K562 (cell line): ENCODE measurements around the gene VPS35. TPM values are rescaled to one million over a fixed set of nuclear protein-coding genes. Genes with fewer than 3 reads are reported as not detected.

ENCODE experiments used
- ARHGAP35 ChIP-seq: fragments of 450-650 bp; IDR thresholded peaks from 2 replicates; pipeline ENCODE4 v1.6.1; 2018; ENCODE audit not compliant: partially characterized antibody
- BRCA1 ChIP-seq, 2 experiments: fragments of 450-650 bp in 1 of 2; sonication (generic) in 1 of 2; formaldehyde crosslinking in 1 of 2; IDR thresholded peaks; 2 replicates each; pipeline versions ENCODE4 v1.5.0 to v1.6.1; 2017 to 2020; ENCODE audit warnings: mild to moderate bottlenecking in 1 of 2, missing genetic modification reagents in 1 of 2
- DDX20 ChIP-seq: fragments of 450-650 bp; IDR thresholded peaks from 2 replicates; pipeline ENCODE4 v1.6.1; 2016; ENCODE audit warnings: missing genetic modification characterization, low read depth, mild to moderate bottlenecking, missing compliant biosample characterization, moderate library complexity
- DNMT1 ChIP-seq: fragments of 450-650 bp; IDR thresholded peaks from 2 replicates; pipeline ENCODE4 v1.6.1; 2016; ENCODE audit warnings: antibody characterized with exemption, mild to moderate bottlenecking
- HMG20A ChIP-seq: fragments of 450-650 bp; formaldehyde crosslinking; conservative IDR thresholded peaks from 2 replicates; pipeline ENCODE4 v1.4.0; 2020; ENCODE audit warnings: mild to moderate bottlenecking, mixed read lengths
- JUN ChIP-seq, 2 experiments: sonication (generic) in 1 of 2; formaldehyde crosslinking in 1 of 2; IDR thresholded peaks; 2 replicates each; pipeline versions ENCODE4 v1.6.1 to v1.8.0; 2012 to 2022; ENCODE audit warnings: borderline replicate concordance in 2 of 2, mild to moderate bottlenecking in 2 of 2, improper control_type of control experiment in 1 of 2, low read depth in 1 of 2, low read length in 1 of 2, missing genetic modification reagents in 1 of 2
- KLF6 ChIP-seq: fragments of 250-450 bp; sonication (Bioruptor Pico); IDR thresholded peaks from 2 replicates; pipeline ENCODE4 v1.4.0; 2020; ENCODE audit warnings: mild to moderate bottlenecking, moderate library complexity, borderline replicate concordance
- MEF2D ChIP-seq: conservative IDR thresholded peaks from 2 replicates; pipeline ENCODE4 v1.6.1; 2016; ENCODE audit warnings: low read depth, missing genetic modification characterization, missing compliant biosample characterization
- MTA3 ChIP-seq: fragments of 450-650 bp; formaldehyde crosslinking; IDR thresholded peaks from 2 replicates; pipeline ENCODE4 v1.6.1; 2017; ENCODE audit warnings: mild to moderate bottlenecking, borderline replicate concordance
- NFATC3 ChIP-seq: fragments of 450-650 bp; IDR thresholded peaks from 2 replicates; pipeline ENCODE4 v1.6.1; 2017; ENCODE audit warnings: mild to moderate bottlenecking
- NFE2 ChIP-seq: IDR thresholded peaks from 2 replicates; pipeline ENCODE4 v1.6.1; 2014; ENCODE audit warnings: antibody characterized with exemption, low read depth
- NFIC ChIP-seq: fragments of 450-650 bp; IDR thresholded peaks from 2 replicates; pipeline ENCODE4 v1.6.1; 2017; ENCODE audit warnings: mild to moderate bottlenecking, inconsistent platforms
- NR2C1 ChIP-seq, 2 experiments: fragments of 450-650 bp; IDR thresholded peaks; 2 replicates each; pipeline ENCODE4 v1.6.1; 2017; ENCODE audit warnings: mild to moderate bottlenecking in 2 of 2, antibody characterized with exemption in 1 of 2, inconsistent platforms in 1 of 2, missing compliant biosample characterization in 1 of 2, missing genetic modification characterization in 1 of 2
- PHB2 ChIP-seq: fragments of 450-650 bp; IDR thresholded peaks from 2 replicates; pipeline ENCODE4 v1.6.1; 2017; ENCODE audit warnings: low read depth
- POLR2H ChIP-seq: IDR thresholded peaks from 2 replicates; pipeline ENCODE4 v1.6.1; 2016; ENCODE audit warnings: missing genetic modification characterization, low read depth, mild to moderate bottlenecking, control low read depth, missing compliant biosample characterization, moderate library complexity
- PPARD ChIP-seq: fragments of 250-450 bp; sonication (Bioruptor Pico); IDR thresholded peaks from 2 replicates; pipeline ENCODE4 v1.8.0; 2022; ENCODE audit warnings: inconsistent platforms, mild to moderate bottlenecking, moderate library complexity
- RBM34 ChIP-seq: fragments of 200-400 bp; formaldehyde crosslinking; IDR thresholded peaks from 2 replicates; pipeline ENCODE4 v1.6.1; 2018; ENCODE audit warnings: low read length, borderline replicate concordance; ENCODE audit not compliant: insufficient read depth
- SIX5 ChIP-seq, 2 experiments: IDR thresholded peaks; 2 replicates each; pipeline ENCODE4 v1.6.1; 2011; ENCODE audit warnings: low read length in 2 of 2, borderline replicate concordance in 1 of 2, low read depth in 1 of 2, mild to moderate bottlenecking in 1 of 2, moderate library complexity in 1 of 2; ENCODE audit not compliant: insufficient read depth in 1 of 2
- SREBF1 ChIP-seq: fragments of 150-350 bp; IDR thresholded peaks from 2 replicates; pipeline ENCODE4 v1.6.1; 2014; ENCODE audit warnings: antibody characterized with exemption, low read depth, low read length, borderline replicate concordance
- TAF7 ChIP-seq: fragments of 450-650 bp; IDR thresholded peaks from 2 replicates; pipeline ENCODE4 v1.6.1; 2016; ENCODE audit warnings: missing genetic modification characterization, missing compliant biosample characterization
- TAF9B ChIP-seq: fragments of 450-650 bp; IDR thresholded peaks from 2 replicates; pipeline ENCODE4 v1.6.1; 2018; ENCODE audit warnings: mild to moderate bottlenecking; ENCODE audit not compliant: partially characterized antibody
- TEAD2 ChIP-seq: fragments of 450-650 bp; IDR thresholded peaks from 2 replicates; pipeline ENCODE4 v1.6.1; 2016; ENCODE audit warnings: missing genetic modification characterization, control low read depth, missing compliant biosample characterization
- ZBTB8A ChIP-seq: fragments of 450-650 bp; IDR thresholded peaks from 2 replicates; pipeline ENCODE4 v1.6.1; 2018; ENCODE audit warnings: mild to moderate bottlenecking, moderate library complexity; ENCODE audit not compliant: partially characterized antibody
- ZFPM2 ChIP-seq: fragments of 250-450 bp; sonication (Bioruptor Pico); IDR thresholded peaks from 2 replicates; pipeline ENCODE4 v1.5.1; 2022; ENCODE audit warnings: mild to moderate bottlenecking
- ZNF174 ChIP-seq: fragments of 250-450 bp; sonication (Bioruptor Pico); IDR thresholded peaks from 2 replicates; pipeline ENCODE4 v1.4.0; 2020; ENCODE audit warnings: mild to moderate bottlenecking
- ZNF766 ChIP-seq: fragments of 200-800 bp; sonication (Bioruptor generic); conservative IDR thresholded peaks from 2 replicates; pipeline ENCODE4 v1.6.1; 2016; ENCODE audit warnings: missing genetic modification characterization, missing compliant biosample characterization
- polyA plus RNA-seq, 8 experiments: library from polyadenylated mRNA; depleted of rRNA in 4 of 8; stranded (reverse) in 5 of 8; unstranded in 3 of 8; fragments of >200 nt; fragmentation: Nextera tagmentation in 2 of 8; fragmentation: Illumina TruSeq in 1 of 8; extraction: Ambion mirVana in 2 of 8; extraction: Trizol in 1 of 8; gene quantifications; 2 replicates each; pipeline versions ENCODE4 v1.2.1 to v1.2.3, GENCODE V29; 2011 to 2014; ENCODE audit warnings: inconsistent platforms in 1 of 8, missing spikeins in 1 of 8
- total RNA-seq, 7 experiments: library from RNA; depleted of rRNA in 6 of 7; stranded (reverse); fragments of >200 nt in 6 of 7; fragmentation: Illumina TruSeq in 2 of 7; extraction: Trizol in 2 of 7; gene quantifications; 2 replicates each; pipeline versions ENCODE4 v1.2.1 to v1.2.3, GENCODE V29; 2011 to 2021; ENCODE audit warnings: low replicate concordance in 1 of 7
- TF ChIP-seq, protein P1 (sequence below): fragments of 450-650 bp; formaldehyde crosslinking; IDR thresholded peaks from 2 replicates; pipeline ENCODE4 v1.4.0; 2020; ENCODE audit warnings: mild to moderate bottlenecking, moderate library complexity
- TF ChIP-seq, protein P2 (sequence below): fragments of 250-450 bp; sonication (Bioruptor Pico); IDR thresholded peaks from 2 replicates; pipeline ENCODE4 v1.5.0; 2021

VPS35 gene
- total and polyA plus RNA-seq, 9 of the 15 experiments (the other 6 are each of a cell fraction or from before 2014, with no cell fraction given) = 32.7 to 131 (median 66.2) TPM

DNA sequence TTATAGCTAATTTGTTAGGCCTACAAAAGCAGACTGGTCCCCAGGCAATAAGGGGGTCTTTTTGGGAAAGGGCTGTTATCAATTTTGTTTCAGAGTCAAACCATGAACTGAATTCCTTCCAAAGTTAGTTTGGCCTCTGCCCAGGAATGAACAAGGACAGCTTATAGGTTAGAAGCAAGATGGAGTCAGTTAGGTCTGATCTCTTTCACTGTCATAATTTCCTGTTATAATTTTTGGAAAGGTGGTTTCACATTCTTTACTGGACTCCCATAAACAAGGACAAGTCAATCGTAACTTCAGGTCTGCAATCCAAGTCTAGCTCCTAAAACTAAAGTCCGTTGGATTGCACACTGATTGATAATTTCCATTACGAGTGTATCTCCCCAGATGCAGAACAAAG lies 37.7 kb downstream of the VPS35 start (continued):
- TF ChIP-seq PHB2 = no peak
- TF ChIP-seq JUN (IDR thresholded peaks at IDR 0.05; ENCODE audit: borderline replicate concordance, low read depth, low read length) = no peak
- no peak for TF ChIP-seq JUN (CRISPR knock-in tag; IDR thresholded peaks at IDR 0.05; ENCODE audit: borderline replicate concordance)
- no peak for TF ChIP-seq SIX5 (IDR thresholded peaks at IDR 0.05; ENCODE audit: borderline replicate concordance in 1 of 2, insufficient read depth in 1 of 2, low read depth in 1 of 2, low read length in 2 of 2)
- TF ChIP-seq MEF2D (tag) = peak; percentile 82
- TF ChIP-seq ARHGAP35 = no peak
- TF ChIP-seq ZBTB8A = no peak
- TF ChIP-seq, protein P1, sequence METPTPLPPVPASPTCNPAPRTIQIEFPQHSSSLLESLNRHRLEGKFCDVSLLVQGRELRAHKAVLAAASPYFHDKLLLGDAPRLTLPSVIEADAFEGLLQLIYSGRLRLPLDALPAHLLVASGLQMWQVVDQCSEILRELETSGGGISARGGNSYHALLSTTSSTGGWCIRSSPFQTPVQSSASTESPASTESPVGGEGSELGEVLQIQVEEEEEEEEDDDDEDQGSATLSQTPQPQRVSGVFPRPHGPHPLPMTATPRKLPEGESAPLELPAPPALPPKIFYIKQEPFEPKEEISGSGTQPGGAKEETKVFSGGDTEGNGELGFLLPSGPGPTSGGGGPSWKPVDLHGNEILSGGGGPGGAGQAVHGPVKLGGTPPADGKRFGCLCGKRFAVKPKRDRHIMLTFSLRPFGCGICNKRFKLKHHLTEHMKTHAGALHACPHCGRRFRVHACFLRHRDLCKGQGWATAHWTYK (CRISPR knock-in tag) = no peak
- TF ChIP-seq ZFPM2 (CRISPR knock-in tag) = no peak
- TF ChIP-seq NFIC = no peak
- TF ChIP-seq ZNF174 (CRISPR knock-in tag) = no peak
- TF ChIP-seq KLF6 = peak; percentile 16; the same call in 1 of the 2 replicates
- no peak for TF ChIP-seq HMG20A
- TF ChIP-seq BRCA1 (IDR thresholded peaks at IDR 0.05) = no peak
- no peak for TF ChIP-seq BRCA1 (CRISPR knock-in tag; IDR thresholded peaks at IDR 0.05)
- TF ChIP-seq DNMT1 = no peak
- TF ChIP-seq NFATC3 = no peak
- no peak for TF ChIP-seq RBM34
- no peak for TF ChIP-seq MTA3
- no peak for TF ChIP-seq SREBF1
- peak; percentile 85 for TF ChIP-seq DDX20 (tag)
- no peak for TF ChIP-seq POLR2H
- TF ChIP-seq TEAD2 (tag) = peak; percentile 46; the same call in 1 of the 2 replicates
- TF ChIP-seq TAF9B = no peak
- no peak for TF ChIP-seq PPARD (CRISPR knock-in tag)
- no peak for TF ChIP-seq NR2C1 (IDR thresholded peaks at IDR 0.05)
- TF ChIP-seq NR2C1 (tag; IDR thresholded peaks at IDR 0.05) = 0 out of 2 replicates have a peak, but pooled peaks have one; percentile 43
- TF ChIP-seq ZNF766 (CRISPR knock-in tag) = no peak
- TF ChIP-seq TAF7 (tag) = no peak
- TF ChIP-seq, protein P2, sequence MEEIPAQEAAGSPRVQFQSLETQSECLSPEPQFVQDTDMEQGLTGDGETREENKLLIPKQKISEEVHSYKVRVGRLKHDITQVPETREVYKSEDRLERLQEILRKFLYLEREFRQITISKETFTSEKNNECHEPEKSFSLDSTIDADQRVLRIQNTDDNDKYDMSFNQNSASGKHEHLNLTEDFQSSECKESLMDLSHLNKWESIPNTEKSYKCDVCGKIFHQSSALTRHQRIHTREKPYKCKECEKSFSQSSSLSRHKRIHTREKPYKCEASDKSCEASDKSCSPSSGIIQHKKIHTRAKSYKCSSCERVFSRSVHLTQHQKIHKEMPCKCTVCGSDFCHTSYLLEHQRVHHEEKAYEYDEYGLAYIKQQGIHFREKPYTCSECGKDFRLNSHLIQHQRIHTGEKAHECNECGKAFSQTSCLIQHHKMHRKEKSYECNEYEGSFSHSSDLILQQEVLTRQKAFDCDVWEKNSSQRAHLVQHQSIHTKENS = no peak
- no peak for TF ChIP-seq NFE2
